HL-60 (cell line): ENCODE data around the gene GSTA4.

Experiments
- DNase-seq, 2 experiments: peaks; one replicate each; pipeline ENCODE4 v3.0.0-alpha.2; 2010 to 2020; ENCODE audit warnings: low read depth in 1 of 2, low spot score in 1 of 2
- H3K27ac ChIP-seq: fragments of 250-450 bp; sonication (Bioruptor Pico); replicated peaks from 2 replicates; pipeline ENCODE4 v1.5.1; 2020; ENCODE audit warnings: mild to moderate bottlenecking, moderate library complexity
- H3K27me3 ChIP-seq: fragments of 250-450 bp; sonication (Bioruptor Pico); 2 replicates; pipeline ENCODE4 v1.5.1; 2021; ENCODE audit warnings: mild to moderate bottlenecking, moderate library complexity; ENCODE audit not compliant: insufficient read depth, poor library complexity, severe bottlenecking
- H3K4me3 ChIP-seq: replicated peaks from 2 replicates; pipeline ENCODE4 v1.5.1; 2011; ENCODE audit warnings: mild to moderate bottlenecking, control low read depth, low read length; ENCODE audit not compliant: insufficient read depth
- GABPA ChIP-seq: IDR thresholded peaks from 2 replicates; pipeline ENCODE4 v1.6.1; 2012; ENCODE audit warnings: low read depth
- POLR2AphosphoS5 ChIP-seq: IDR thresholded peaks from 2 replicates; pipeline ENCODE4 v1.6.1; 2012; ENCODE audit warnings: low read depth
- SPI1 ChIP-seq: IDR thresholded peaks from 2 replicates; pipeline ENCODE4 v1.6.1; 2012; ENCODE audit warnings: low read depth, mild to moderate bottlenecking, borderline replicate concordance
- TF ChIP-seq, protein P1 (sequence below): IDR thresholded peaks from 2 replicates; pipeline ENCODE4 v1.6.1; 2012; ENCODE audit warnings: low read depth; ENCODE audit not compliant: insufficient replicate concordance
- TF ChIP-seq, protein P2 (sequence below): IDR thresholded peaks from one replicate; pipeline ENCODE4 v1.5.1; 2011; ENCODE audit warnings: low read length, control low read depth, inconsistent platforms; ENCODE audit not compliant: insufficient read depth

The GSTA4 gene

GRCh38 chr6:53014744-53015143 is 19.7 kb upstream of the GSTA4 start:
- H3K4me3 ChIP-seq = no peak overlapping the region
- no peak overlapping the region for H3K27ac ChIP-seq
- TF ChIP-seq, protein P1, sequence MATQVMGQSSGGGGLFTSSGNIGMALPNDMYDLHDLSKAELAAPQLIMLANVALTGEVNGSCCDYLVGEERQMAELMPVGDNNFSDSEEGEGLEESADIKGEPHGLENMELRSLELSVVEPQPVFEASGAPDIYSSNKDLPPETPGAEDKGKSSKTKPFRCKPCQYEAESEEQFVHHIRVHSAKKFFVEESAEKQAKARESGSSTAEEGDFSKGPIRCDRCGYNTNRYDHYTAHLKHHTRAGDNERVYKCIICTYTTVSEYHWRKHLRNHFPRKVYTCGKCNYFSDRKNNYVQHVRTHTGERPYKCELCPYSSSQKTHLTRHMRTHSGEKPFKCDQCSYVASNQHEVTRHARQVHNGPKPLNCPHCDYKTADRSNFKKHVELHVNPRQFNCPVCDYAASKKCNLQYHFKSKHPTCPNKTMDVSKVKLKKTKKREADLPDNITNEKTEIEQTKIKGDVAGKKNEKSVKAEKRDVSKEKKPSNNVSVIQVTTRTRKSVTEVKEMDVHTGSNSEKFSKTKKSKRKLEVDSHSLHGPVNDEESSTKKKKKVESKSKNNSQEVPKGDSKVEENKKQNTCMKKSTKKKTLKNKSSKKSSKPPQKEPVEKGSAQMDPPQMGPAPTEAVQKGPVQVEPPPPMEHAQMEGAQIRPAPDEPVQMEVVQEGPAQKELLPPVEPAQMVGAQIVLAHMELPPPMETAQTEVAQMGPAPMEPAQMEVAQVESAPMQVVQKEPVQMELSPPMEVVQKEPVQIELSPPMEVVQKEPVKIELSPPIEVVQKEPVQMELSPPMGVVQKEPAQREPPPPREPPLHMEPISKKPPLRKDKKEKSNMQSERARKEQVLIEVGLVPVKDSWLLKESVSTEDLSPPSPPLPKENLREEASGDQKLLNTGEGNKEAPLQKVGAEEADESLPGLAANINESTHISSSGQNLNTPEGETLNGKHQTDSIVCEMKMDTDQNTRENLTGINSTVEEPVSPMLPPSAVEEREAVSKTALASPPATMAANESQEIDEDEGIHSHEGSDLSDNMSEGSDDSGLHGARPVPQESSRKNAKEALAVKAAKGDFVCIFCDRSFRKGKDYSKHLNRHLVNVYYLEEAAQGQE = no peak
- no peak for TF ChIP-seq SPI1
- TF ChIP-seq, protein P2, sequence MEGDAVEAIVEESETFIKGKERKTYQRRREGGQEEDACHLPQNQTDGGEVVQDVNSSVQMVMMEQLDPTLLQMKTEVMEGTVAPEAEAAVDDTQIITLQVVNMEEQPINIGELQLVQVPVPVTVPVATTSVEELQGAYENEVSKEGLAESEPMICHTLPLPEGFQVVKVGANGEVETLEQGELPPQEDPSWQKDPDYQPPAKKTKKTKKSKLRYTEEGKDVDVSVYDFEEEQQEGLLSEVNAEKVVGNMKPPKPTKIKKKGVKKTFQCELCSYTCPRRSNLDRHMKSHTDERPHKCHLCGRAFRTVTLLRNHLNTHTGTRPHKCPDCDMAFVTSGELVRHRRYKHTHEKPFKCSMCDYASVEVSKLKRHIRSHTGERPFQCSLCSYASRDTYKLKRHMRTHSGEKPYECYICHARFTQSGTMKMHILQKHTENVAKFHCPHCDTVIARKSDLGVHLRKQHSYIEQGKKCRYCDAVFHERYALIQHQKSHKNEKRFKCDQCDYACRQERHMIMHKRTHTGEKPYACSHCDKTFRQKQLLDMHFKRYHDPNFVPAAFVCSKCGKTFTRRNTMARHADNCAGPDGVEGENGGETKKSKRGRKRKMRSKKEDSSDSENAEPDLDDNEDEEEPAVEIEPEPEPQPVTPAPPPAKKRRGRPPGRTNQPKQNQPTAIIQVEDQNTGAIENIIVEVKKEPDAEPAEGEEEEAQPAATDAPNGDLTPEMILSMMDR = no peak
- TF ChIP-seq GABPA = no peak
- TF ChIP-seq POLR2AphosphoS5 = no peak
- no peak for DNase-seq
- H3K27me3 ChIP-seq = no peaks in the 10 kb centered on the region

DNA sequence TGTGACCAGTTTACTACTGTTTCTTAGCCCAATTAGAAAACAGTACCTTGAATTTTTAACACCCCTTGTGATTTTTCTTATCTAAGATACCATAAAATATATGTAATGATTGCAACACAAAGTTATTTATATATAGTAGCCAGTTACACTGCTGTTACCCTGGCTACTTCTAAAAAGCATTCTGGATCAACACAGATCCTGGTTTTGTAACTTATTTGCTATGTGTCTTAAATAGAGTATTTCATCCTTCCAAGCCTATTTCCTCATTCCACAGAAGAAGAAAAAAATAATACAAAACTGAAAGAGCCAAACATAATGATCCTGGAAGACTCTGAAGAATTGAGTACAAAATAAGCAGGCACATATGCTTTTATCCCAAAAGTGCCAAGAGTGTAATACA is 19.0 kb upstream of the GSTA4 start:
- TF ChIP-seq GABPA (no peak), SPI1 (no peak), POLR2AphosphoS5 (no peak)
- TF ChIP-seq, protein P1 = no peak
- TF ChIP-seq, protein P2 = no peak
- Histone ChIP-seq H3K27me3 (no peaks in the 10 kb centered on the region), H3K4me3 (no peak overlapping the region), H3K27ac (no peak overlapping the region)
- DNase-seq = no peak

DNA sequence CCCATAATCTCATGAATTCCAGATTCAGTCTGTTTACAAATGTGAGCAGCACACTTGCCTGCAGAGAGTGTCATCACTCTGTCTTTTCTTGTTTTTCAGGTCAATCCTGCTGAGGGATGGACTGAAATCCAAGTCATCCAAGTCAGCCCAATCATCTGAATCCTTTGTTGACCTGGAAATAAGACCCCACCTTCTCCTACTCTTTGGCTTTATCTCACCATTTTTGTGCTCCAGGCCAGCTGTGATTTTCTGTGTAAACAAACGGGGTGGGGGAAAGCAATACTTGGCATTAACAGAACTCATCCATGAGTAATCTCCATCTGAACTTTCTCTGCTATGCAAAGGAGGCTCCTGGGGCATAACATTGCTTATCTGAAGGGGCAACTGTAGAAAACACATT is 16.9 kb upstream of the GSTA4 start:
- Histone ChIP-seq H3K27me3 (no peaks in the 10 kb centered on the region), H3K4me3 (no peak overlapping the region), H3K27ac (no peak overlapping the region)
- TF ChIP-seq, protein P1 = no peak
- TF ChIP-seq SPI1 (no peak), GABPA (no peak), POLR2AphosphoS5 (no peak)
- TF ChIP-seq, protein P2 = no peak
- no peak for DNase-seq
